HCT116 (cell line): ENCODE measurements around the gene CRISPLD2.

ENCODE experiments used
- CEBPB ChIP-seq: IDR thresholded peaks from 2 replicates; pipeline ENCODE4 v1.6.1; 2012; ENCODE audit warnings: low read depth
- CTCF ChIP-seq, 3 experiments: fragments of 200-600 bp in 1 of 3; sonication (generic) in 1 of 3; IDR thresholded peaks in 2 of 3; conservative IDR thresholded peaks in 1 of 3; 2 replicates each; pipeline ENCODE4 v1.5.1; 2012 to 2017; ENCODE audit warnings: low read depth in 2 of 3, low read length in 2 of 3, antibody characterized with exemption in 1 of 3, borderline replicate concordance in 1 of 3, control low read depth in 1 of 3, mild to moderate bottlenecking in 1 of 3, mixed read lengths in 1 of 3, mixed run types in 1 of 3, moderate library complexity in 1 of 3; ENCODE audit not compliant: insufficient read depth in 1 of 3
- EZH2 ChIP-seq: fragments of 200-600 bp; sonication (generic); IDR thresholded peaks from 2 replicates; pipeline ENCODE4 v1.6.1; 2017; ENCODE audit warnings: antibody characterized with exemption, mixed run types
- EZH2phosphoT487 ChIP-seq: fragments of 200-600 bp; IDR thresholded peaks from 2 replicates; pipeline ENCODE4 v1.6.1; 2018; ENCODE audit warnings: antibody characterized with exemption, borderline replicate concordance
- POLR2A ChIP-seq: IDR thresholded peaks from 2 replicates; pipeline ENCODE4 v1.7.0; 2011; ENCODE audit warnings: borderline replicate concordance; ENCODE audit not compliant: insufficient read depth, insufficient read length; ENCODE audit errors: extremely low read depth
- POLR2AphosphoS5 ChIP-seq: IDR thresholded peaks from 2 replicates; pipeline ENCODE4 v1.6.1; 2011; ENCODE audit warnings: mild to moderate bottlenecking, low read depth, low read length, moderate library complexity
- RAD21 ChIP-seq: IDR thresholded peaks from 2 replicates; pipeline ENCODE4 v1.6.1; 2012; ENCODE audit warnings: low read depth, mild to moderate bottlenecking
- YY1 ChIP-seq: IDR thresholded peaks from 2 replicates; pipeline ENCODE4 v1.6.1; 2011; ENCODE audit warnings: low read length, low read depth, moderate library complexity, mild to moderate bottlenecking; ENCODE audit not compliant: insufficient replicate concordance; ENCODE audit errors: extremely low read depth
- ZFX ChIP-seq: fragments of 450-650 bp; IDR thresholded peaks from 2 replicates; pipeline ENCODE4 v1.6.1; 2017
- TF ChIP-seq, protein P1 (sequence below): IDR thresholded peaks from 2 replicates; pipeline ENCODE4 v1.6.1; 2012
- TF ChIP-seq, protein P2 (sequence below): IDR thresholded peaks from 2 replicates; pipeline ENCODE4 v1.6.1; 2012

- TF ChIP-seq YY1 (no peak), CTCF (IDR thresholded peaks at IDR 0.05 in 2 of 3, conservative IDR thresholded peaks at IDR 0.05 in 1 of 3; ENCODE audit: borderline replicate concordance in 1 of 3, insufficient read depth in 1 of 3, low read depth in 2 of 3, low read length in 2 of 3) (no peak), EZH2 (no peak), POLR2A (no peak), RAD21 (no peak), EZH2phosphoT487 (no peak), CEBPB (no peak), POLR2AphosphoS5 (no peak), ZFX (no peak)
- TF ChIP-seq, protein P1, sequence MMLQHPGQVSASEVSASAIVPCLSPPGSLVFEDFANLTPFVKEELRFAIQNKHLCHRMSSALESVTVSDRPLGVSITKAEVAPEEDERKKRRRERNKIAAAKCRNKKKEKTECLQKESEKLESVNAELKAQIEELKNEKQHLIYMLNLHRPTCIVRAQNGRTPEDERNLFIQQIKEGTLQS = no peak
- TF ChIP-seq, protein P2, sequence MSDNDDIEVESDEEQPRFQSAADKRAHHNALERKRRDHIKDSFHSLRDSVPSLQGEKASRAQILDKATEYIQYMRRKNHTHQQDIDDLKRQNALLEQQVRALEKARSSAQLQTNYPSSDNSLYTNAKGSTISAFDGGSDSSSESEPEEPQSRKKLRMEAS = no peak
Observed at GRCh38 chr16:84947022-84947421, 127.2 kb downstream of the CRISPLD2 start.
